ENCODE data around the gene VPS39.

- TF ChIP-seq TEAD4 (IDR thresholded peaks at IDR 0.05; ENCODE audit: borderline replicate concordance, insufficient read depth): no peak
- no peak for TF ChIP-seq TAF1 (IDR thresholded peaks at IDR 0.05; ENCODE audit: borderline replicate concordance, low read depth, low read length)
- TF ChIP-seq POLR2AphosphoS5 (IDR thresholded peaks at IDR 0.05; ENCODE audit: low read depth, low read length): no peak
- no peak for TF ChIP-seq CTCF (IDR thresholded peaks at IDR 0.05)
- no peak for TF ChIP-seq RCOR1 (IDR thresholded peaks at IDR 0.05; ENCODE audit: low read length)
- no peak for TF ChIP-seq SMC3 (IDR thresholded peaks at IDR 0.05; ENCODE audit: low read depth, low read length)
- TF ChIP-seq FOXM1 (IDR thresholded peaks at IDR 0.05; ENCODE audit: low read depth): no peak
- no peak for TF ChIP-seq TCF12 (IDR thresholded peaks at IDR 0.05)
Observed at GRCh38 chr15:42220216-42220615, 12.1 kb upstream of the VPS39 start.
